HEK293 (cell line): ENCODE results near the gene ARHGAP26.
A peak's percentile ranks its signal among the peaks of the same experiment; 100 is the strongest.

Experiments
- CTCF ChIA-PET: fragments of 350-600 bp; formaldehyde crosslinking; extraction: SDS; loops from one replicate; lab custom pipeline; 2021; ENCODE audit warnings: antibody characterized with exemption; lab: Yijun Ruan, JAX
- POLR2A ChIA-PET: fragments of 300-600 bp; formaldehyde crosslinking; extraction: SDS; loops from one replicate; lab custom pipeline; 2020; ENCODE audit warnings: antibody characterized with exemption, inconsistent platforms; lab: Yijun Ruan, JAX
- H3K27ac ChIP-seq: fragments of 200-500 bp; sonication (Bioruptor generic); 2 replicates; pipeline ENCODE4 v1.5.1; 2014; ENCODE audit warnings: low read depth, low read length, control low read depth, inconsistent platforms; ENCODE audit errors: extremely low read depth
- H3K36me3 ChIP-seq, 2 experiments: fragments of 200-500 bp in 1 of 2; sonication (Bioruptor generic) in 1 of 2; 1 replicate in 1 of 2; 2 replicates in 1 of 2; pipeline ENCODE4 v1.5.1; 2014 to 2017; ENCODE audit warnings: inconsistent platforms in 2 of 2, low read length in 2 of 2; ENCODE audit not compliant: control insufficient read depth in 2 of 2, insufficient read depth in 1 of 2
- H3K4me1 ChIP-seq: fragments of 200-500 bp; sonication (Bioruptor generic); 2 replicates; pipeline ENCODE4 v1.5.1; 2014; ENCODE audit warnings: mild to moderate bottlenecking, low read length, inconsistent platforms; ENCODE audit not compliant: control insufficient read depth, insufficient read depth
- H3K4me3 ChIP-seq: 2 replicates; pipeline ENCODE4 v1.5.1; 2011; ENCODE audit warnings: low read depth, mild to moderate bottlenecking, control low read depth, low read length, moderate library complexity
- H3K9me3 ChIP-seq: fragments of 200-500 bp; sonication (Bioruptor generic); 2 replicates; pipeline ENCODE4 v1.5.1; 2014; ENCODE audit warnings: low read depth, low read length, inconsistent platforms; ENCODE audit not compliant: control insufficient read depth, insufficient read depth
- BCL11A ChIP-seq: fragments of 450-650 bp; formaldehyde crosslinking; IDR thresholded peaks from 2 replicates; pipeline ENCODE4 v1.5.1; 2016; ENCODE audit warnings: low read depth, missing biosample characterization, missing genetic modification characterization
- HOXA7 ChIP-seq: sonication (generic); formaldehyde crosslinking; IDR thresholded peaks from 2 replicates; pipeline ENCODE4 v1.8.1; 2022; ENCODE audit warnings: missing genetic modification reagents, borderline replicate concordance
- KLF16 ChIP-seq: fragments of 450-650 bp; formaldehyde crosslinking; IDR thresholded peaks from 2 replicates; pipeline ENCODE4 v1.5.1; 2017; ENCODE audit warnings: missing biosample characterization, missing genetic modification characterization
- MZF1 ChIP-seq: fragments of 450-650 bp; formaldehyde crosslinking; IDR thresholded peaks from 2 replicates; pipeline ENCODE4 v1.5.1; 2017; ENCODE audit warnings: missing biosample characterization, missing genetic modification characterization, borderline replicate concordance
- SCRT2 ChIP-seq: fragments of 450-650 bp; formaldehyde crosslinking; IDR thresholded peaks from 2 replicates; pipeline ENCODE4 v1.5.1; 2016; ENCODE audit warnings: missing biosample characterization, missing genetic modification characterization
- ZBTB17 ChIP-seq: fragments of 450-650 bp; formaldehyde crosslinking; IDR thresholded peaks from 2 replicates; pipeline ENCODE4 v1.5.1; 2016; ENCODE audit warnings: missing biosample characterization, missing genetic modification characterization
- ZFP3 ChIP-seq: fragments of 450-650 bp; formaldehyde crosslinking; IDR thresholded peaks from 2 replicates; pipeline ENCODE4 v1.5.1; 2016; ENCODE audit warnings: low read depth, missing biosample characterization, missing genetic modification characterization
- ZNF114 ChIP-seq: fragments of 450-650 bp; formaldehyde crosslinking; IDR thresholded peaks from 2 replicates; pipeline ENCODE4 v1.5.0; 2017; ENCODE audit warnings: missing biosample characterization, missing genetic modification characterization
- ZNF132 ChIP-seq: fragments of 450-650 bp; formaldehyde crosslinking; IDR thresholded peaks from 2 replicates; pipeline ENCODE4 v1.5.1; 2017; ENCODE audit warnings: missing biosample characterization, missing genetic modification characterization, borderline replicate concordance
- ZNF175 ChIP-seq: fragments of 450-650 bp; formaldehyde crosslinking; IDR thresholded peaks from 2 replicates; pipeline ENCODE4 v1.5.1; 2016; ENCODE audit warnings: missing biosample characterization, missing genetic modification characterization
- ZNF214 ChIP-seq: fragments of 450-650 bp; formaldehyde crosslinking; IDR thresholded peaks from 2 replicates; pipeline ENCODE4 v1.5.1; 2017; ENCODE audit warnings: missing biosample characterization, mild to moderate bottlenecking, missing genetic modification characterization, borderline replicate concordance
- ZNF239 ChIP-seq: fragments of 450-650 bp; formaldehyde crosslinking; IDR thresholded peaks from 2 replicates; pipeline ENCODE4 v1.5.1; 2016; ENCODE audit warnings: missing biosample characterization, missing genetic modification characterization
- ZNF24 ChIP-seq: fragments of 450-650 bp; formaldehyde crosslinking; IDR thresholded peaks from 2 replicates; pipeline ENCODE4 v1.5.1; 2016; ENCODE audit warnings: missing biosample characterization, missing genetic modification characterization
- ZNF248 ChIP-seq: fragments of 450-650 bp; formaldehyde crosslinking; IDR thresholded peaks from 2 replicates; pipeline ENCODE4 v1.5.1; 2017; ENCODE audit warnings: missing biosample characterization, missing genetic modification characterization
- ZNF266 ChIP-seq: fragments of 450-650 bp; formaldehyde crosslinking; IDR thresholded peaks from 2 replicates; pipeline ENCODE4 v1.5.1; 2016; ENCODE audit warnings: missing biosample characterization, missing genetic modification characterization, low read depth
- ZNF335 ChIP-seq: fragments of 450-650 bp; formaldehyde crosslinking; conservative IDR thresholded peaks from 2 replicates; pipeline ENCODE4 v1.5.1; 2016; ENCODE audit warnings: missing biosample characterization, missing genetic modification characterization
- ZNF350 ChIP-seq: fragments of 450-650 bp; formaldehyde crosslinking; IDR thresholded peaks from 2 replicates; pipeline ENCODE4 v1.5.0; 2017; ENCODE audit warnings: missing biosample characterization, mild to moderate bottlenecking, missing genetic modification characterization
- ZNF548 ChIP-seq: fragments of 450-650 bp; formaldehyde crosslinking; IDR thresholded peaks from 2 replicates; pipeline ENCODE4 v1.5.1; 2016; ENCODE audit warnings: missing biosample characterization, missing genetic modification characterization
- ZNF555 ChIP-seq: fragments of 450-650 bp; formaldehyde crosslinking; conservative IDR thresholded peaks from 2 replicates; pipeline ENCODE4 v1.5.1; 2017; ENCODE audit warnings: missing biosample characterization, mild to moderate bottlenecking, missing genetic modification characterization, inconsistent platforms
- ZNF660 ChIP-seq: fragments of 450-650 bp; IDR thresholded peaks from 2 replicates; pipeline ENCODE4 v1.5.1; 2018; ENCODE audit warnings: missing biosample characterization, mild to moderate bottlenecking, missing genetic modification characterization
- TF ChIP-seq, protein P1 (sequence below): fragments of 450-650 bp; formaldehyde crosslinking; IDR thresholded peaks from 2 replicates; pipeline ENCODE4 v1.5.1; 2016; ENCODE audit warnings: missing biosample characterization, missing genetic modification characterization
- TF ChIP-seq, protein P2 (sequence below): fragments of 450-650 bp; formaldehyde crosslinking; IDR thresholded peaks from 2 replicates; pipeline ENCODE4 v1.5.1; 2016; ENCODE audit warnings: missing biosample characterization, missing genetic modification characterization
- TF ChIP-seq, protein P3 (sequence below): fragments of 450-650 bp; formaldehyde crosslinking; IDR thresholded peaks from 2 replicates; pipeline ENCODE4 v1.5.1; 2017; ENCODE audit warnings: missing biosample characterization, missing genetic modification characterization

ARHGAP26 gene

DNA sequence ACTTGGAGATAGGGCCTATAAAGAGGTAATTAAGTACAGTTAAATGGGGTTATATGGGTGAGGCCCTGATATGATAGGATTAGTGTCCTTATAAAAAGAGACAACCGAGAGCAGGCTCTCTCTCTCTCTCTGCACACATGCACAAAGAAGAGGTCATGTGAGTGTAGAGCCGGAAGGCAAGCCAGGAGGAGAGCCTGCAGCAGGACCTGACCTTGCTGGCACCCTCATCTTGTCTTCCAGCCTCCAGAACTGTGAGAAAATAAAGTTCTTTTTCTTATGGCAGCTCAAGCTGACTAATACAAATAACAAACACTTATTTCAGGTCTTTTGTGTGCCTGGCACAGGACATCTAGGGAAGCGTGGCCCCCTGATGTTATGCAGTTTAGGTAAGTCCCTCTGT lies 62.1 kb downstream of the ARHGAP26 start:
- no peaks in the 10 kb centered on the region for H3K36me3 ChIP-seq
- H3K9me3 ChIP-seq, result no peaks in the 10 kb centered on the region
- H3K4me3 ChIP-seq, result no peak overlapping the region
- CTCF ChIA-PET, result interaction anchor here (0.7 to 0.8 kb wide), 2 partner anchors 14 to 56 kb away, joined by 3 read pairs; no protein-coding TSS in a partner anchor
- POLR2A ChIA-PET, result interaction anchor here (1.9 kb wide), 1 partner anchor 62 kb away, joined by 7 read pairs; the partner anchor contains the start of gene ARHGAP26
- H3K4me1 ChIP-seq, result peaks cover 23% of the 10 kb centered on the region
- H3K27ac ChIP-seq, result no peak overlapping the region
- peak; percentile 55; the same call in 1 of the 2 replicates for TF ChIP-seq ZNF548 (tag by site-specific recombination)
- TF ChIP-seq HOXA7, result no peak
- TF ChIP-seq, all 188 proteins: peak for 1

DNA sequence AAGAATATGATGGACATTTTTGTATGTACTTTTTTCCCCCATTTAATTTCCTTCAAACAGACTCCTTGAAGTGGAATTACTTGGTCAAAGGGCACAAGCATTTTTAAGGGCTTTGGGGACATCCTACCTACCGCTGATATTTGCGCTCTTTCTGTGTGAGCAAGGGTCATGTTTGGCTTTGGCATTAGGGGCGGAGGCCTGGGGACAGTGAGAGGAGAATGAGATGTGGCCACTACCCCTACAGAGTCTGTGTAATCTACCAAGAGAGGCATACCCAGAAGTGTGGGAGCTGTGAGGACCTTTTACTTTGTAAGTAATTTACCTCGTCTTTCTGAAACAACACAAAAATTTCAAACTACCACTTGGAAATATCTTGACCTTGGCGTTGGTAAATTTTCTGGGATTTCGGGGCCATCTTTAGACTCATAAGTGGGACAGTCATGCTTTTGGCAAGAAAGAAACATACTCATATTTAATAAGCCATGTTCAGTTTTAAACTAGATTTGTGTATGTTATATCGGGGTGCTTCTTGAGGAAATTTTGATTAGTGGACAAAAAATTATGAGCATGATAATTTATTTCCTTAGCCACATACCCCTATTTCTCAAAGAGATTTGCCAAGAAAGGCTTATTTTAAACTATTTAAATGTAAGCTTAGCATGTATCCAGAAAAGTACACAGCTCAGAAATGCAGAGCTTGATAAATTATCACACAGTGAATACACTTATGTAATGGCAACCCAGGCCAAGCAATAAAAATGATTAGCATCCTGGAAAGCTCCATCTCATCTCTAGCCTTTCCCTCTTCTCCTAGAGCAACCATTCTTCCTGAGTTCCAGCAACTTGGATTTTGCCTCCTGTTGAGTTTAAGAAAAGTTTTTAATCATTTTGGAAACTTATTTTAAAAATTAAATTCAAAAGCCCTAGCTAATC lies 63.6 kb downstream of the ARHGAP26 start:
- Histone ChIP-seq H3K27ac (no peak overlapping the region), H3K36me3 (no peaks in the 10 kb centered on the region), H3K4me1 (peaks cover 9% of the 10 kb centered on the region), H3K4me3 (no peak overlapping the region)
- CTCF ChIA-PET, result interaction anchor here (0.8 kb wide), 1 partner anchor 121 kb away, joined by 4 read pairs; no protein-coding TSS in a partner anchor
- POLR2A ChIA-PET, result no interaction called here
- TF ChIP-seq ZBTB17 (tag by site-specific recombination), result no peak
- TF ChIP-seq ZNF24, result no peak
- TF ChIP-seq, protein P1, sequence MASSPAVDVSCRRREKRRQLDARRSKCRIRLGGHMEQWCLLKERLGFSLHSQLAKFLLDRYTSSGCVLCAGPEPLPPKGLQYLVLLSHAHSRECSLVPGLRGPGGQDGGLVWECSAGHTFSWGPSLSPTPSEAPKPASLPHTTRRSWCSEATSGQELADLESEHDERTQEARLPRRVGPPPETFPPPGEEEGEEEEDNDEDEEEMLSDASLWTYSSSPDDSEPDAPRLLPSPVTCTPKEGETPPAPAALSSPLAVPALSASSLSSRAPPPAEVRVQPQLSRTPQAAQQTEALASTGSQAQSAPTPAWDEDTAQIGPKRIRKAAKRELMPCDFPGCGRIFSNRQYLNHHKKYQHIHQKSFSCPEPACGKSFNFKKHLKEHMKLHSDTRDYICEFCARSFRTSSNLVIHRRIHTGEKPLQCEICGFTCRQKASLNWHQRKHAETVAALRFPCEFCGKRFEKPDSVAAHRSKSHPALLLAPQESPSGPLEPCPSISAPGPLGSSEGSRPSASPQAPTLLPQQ (tag by site-specific recombination), result no peak
- TF ChIP-seq, all 188 proteins: peak for 0
- no peaks in the 10 kb centered on the region for H3K9me3 ChIP-seq

DNA sequence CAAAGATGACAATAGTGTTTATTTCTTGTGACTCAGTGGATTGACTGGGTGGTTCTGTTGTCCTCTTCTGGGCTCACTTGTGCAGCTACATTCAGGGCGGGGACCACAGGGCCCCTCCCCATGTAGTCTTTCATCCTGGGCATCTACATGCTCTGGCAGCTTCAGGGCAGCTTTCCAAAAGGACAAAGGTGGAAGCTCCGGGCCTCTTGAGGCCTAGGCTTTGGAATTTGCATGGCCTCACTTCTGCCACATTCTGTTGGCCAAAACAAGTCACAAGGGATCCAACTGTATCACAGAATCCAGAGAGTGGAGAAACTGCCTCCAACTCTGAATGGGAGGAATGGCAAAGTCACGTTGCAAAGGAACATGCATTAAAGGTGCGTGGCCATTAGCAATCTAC lies 64.3 kb downstream of the ARHGAP26 start:
- Histone ChIP-seq H3K36me3 (no peaks in the 10 kb centered on the region), H3K4me1 (peaks cover 7% of the 10 kb centered on the region; the same call in 1 of the 2 replicates), H3K9me3 (no peaks in the 10 kb centered on the region), H3K4me3 (no peak overlapping the region)
- POLR2A ChIA-PET, result no interaction called here
- TF ChIP-seq KLF16 (tag by site-specific recombination) (no peak), ZNF114 (no peak), ZNF239 (no peak), ZNF24 (no peak), ZNF335 (tag by site-specific recombination) (no peak), MZF1 (tag by site-specific recombination) (no peak), ZNF266 (no peak), ZNF248 (tag by site-specific recombination) (no peak), ZNF132 (tag by site-specific recombination) (no peak)
- TF ChIP-seq, protein P2, sequence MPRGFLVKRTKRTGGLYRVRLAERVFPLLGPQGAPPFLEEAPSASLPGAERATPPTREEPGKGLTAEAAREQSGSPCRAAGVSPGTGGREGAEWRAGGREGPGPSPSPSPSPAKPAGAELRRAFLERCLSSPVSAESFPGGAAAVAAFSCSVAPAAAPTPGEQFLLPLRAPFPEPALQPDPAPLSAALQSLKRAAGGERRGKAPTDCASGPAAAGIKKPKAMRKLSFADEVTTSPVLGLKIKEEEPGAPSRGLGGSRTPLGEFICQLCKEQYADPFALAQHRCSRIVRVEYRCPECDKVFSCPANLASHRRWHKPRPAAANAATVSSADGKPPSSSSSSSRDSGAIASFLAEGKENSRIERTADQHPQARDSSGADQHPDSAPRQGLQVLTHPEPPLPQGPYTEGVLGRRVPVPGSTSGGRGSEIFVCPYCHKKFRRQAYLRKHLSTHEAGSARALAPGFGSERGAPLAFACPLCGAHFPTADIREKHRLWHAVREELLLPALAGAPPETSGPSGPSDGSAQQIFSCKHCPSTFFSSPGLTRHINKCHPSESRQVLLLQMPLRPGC (tag by site-specific recombination), result no peak
- TF ChIP-seq, all 188 proteins: peak for 0
- CTCF ChIA-PET, result interaction anchor here (0.8 kb wide), 1 partner anchor 122 kb away, joined by 4 read pairs; no protein-coding TSS in a partner anchor
- H3K27ac ChIP-seq, result no peak overlapping the region

DNA sequence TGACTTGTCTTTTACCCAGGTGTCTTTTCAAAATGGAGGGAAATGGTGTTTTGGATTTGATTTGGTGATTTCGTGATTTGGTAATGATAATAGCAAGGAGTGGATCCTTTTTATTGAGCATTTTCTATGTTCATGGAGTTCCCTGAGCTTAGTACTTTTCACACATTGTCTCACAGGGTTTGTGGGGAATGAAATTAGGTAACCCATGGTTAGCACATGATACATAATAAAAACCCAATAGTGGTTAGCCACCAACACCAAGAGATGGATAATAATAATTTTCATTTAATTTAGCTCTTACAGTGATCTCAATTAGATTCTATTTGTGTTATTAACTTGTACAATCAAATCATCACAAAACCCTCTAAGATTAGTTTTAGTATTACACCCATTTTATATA lies 65.4 kb downstream of the ARHGAP26 start:
- peaks cover 2% of the 10 kb centered on the region; the same call in 1 of the 2 replicates for H3K4me1 ChIP-seq
- H3K36me3 ChIP-seq, result no peaks in the 10 kb centered on the region
- ChIA-PET CTCF (no interaction called here), POLR2A (no interaction called here)
- TF ChIP-seq ZBTB17 (tag by site-specific recombination) (no peak), ZNF555 (tag by site-specific recombination) (no peak), ZFP3 (tag by site-specific recombination) (no peak), ZNF214 (no peak), ZNF350 (tag by site-specific recombination) (no peak), KLF16 (tag by site-specific recombination) (no peak), SCRT2 (no peak), ZNF175 (tag by site-specific recombination) (no peak), ZNF335 (tag by site-specific recombination) (no peak), BCL11A (tag by site-specific recombination) (no peak), ZNF660 (tag by site-specific recombination) (no peak)
- TF ChIP-seq, protein P3, sequence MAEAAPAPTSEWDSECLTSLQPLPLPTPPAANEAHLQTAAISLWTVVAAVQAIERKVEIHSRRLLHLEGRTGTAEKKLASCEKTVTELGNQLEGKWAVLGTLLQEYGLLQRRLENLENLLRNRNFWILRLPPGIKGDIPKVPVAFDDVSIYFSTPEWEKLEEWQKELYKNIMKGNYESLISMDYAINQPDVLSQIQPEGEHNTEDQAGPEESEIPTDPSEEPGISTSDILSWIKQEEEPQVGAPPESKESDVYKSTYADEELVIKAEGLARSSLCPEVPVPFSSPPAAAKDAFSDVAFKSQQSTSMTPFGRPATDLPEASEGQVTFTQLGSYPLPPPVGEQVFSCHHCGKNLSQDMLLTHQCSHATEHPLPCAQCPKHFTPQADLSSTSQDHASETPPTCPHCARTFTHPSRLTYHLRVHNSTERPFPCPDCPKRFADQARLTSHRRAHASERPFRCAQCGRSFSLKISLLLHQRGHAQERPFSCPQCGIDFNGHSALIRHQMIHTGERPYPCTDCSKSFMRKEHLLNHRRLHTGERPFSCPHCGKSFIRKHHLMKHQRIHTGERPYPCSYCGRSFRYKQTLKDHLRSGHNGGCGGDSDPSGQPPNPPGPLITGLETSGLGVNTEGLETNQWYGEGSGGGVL, result no peak
- H3K9me3 ChIP-seq, result no peaks in the 10 kb centered on the region
- no peak overlapping the region for H3K27ac ChIP-seq
- no peak overlapping the region for H3K4me3 ChIP-seq
